CD4-positive, alpha-beta T cell treated with Interleukin-12 subunit alpha and Interleukin-12 subunit beta, for 1 hour (primary cell): ENCODE data around the gene CCT7.

Source experiments
- DNase-seq: peaks from one replicate; pipeline ENCODE4 v3.0.0-alpha.2; 2020

The CCT7 gene

DNA sequence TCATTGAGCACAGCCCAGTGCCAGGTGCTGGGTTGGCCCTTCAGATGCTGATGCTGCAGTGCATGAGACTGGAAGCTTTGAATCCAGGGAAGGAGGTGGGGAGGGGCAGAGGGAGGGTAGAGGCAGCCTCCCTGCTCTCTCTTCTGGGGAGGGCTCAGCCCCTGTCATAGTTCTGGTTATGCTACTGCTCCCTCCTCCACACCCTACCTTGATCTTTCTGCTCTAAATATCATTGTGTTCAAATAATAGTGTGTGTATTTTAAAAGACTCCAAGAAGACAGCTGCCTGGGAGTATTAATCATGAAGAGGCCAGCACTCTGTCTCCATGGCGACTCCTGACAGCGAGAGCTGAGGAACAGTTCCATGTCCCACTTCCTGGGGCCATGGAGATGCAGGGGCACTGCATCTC is 63.0 kb downstream of the CCT7 start:
- DNase-seq: no peak

- no peak for DNase-seq
These were observed 63.5 kb downstream of the CCT7 start for GRCh38 chr2:73297586-73297985.

DNA sequence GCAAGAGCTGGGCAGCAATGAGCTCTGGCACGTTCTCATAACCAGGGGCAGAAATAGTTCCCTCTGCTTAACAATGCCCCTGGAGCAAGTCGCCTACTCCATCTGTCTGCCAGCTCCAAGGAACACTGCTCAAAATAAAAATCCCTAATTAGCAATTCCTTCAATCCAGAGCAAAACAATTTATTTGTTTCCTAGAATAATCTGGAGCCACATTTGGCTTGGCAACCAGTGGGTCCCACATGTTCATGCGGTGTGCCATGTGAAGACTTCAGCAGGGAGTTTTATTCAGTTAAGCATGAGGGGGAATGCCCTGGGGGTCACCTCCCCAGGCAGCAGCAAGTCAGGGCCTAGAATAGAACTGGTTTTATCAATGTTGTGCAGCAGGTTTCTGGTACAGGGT is 66.8 kb downstream of the CCT7 start:
- no peak for DNase-seq

DNA sequence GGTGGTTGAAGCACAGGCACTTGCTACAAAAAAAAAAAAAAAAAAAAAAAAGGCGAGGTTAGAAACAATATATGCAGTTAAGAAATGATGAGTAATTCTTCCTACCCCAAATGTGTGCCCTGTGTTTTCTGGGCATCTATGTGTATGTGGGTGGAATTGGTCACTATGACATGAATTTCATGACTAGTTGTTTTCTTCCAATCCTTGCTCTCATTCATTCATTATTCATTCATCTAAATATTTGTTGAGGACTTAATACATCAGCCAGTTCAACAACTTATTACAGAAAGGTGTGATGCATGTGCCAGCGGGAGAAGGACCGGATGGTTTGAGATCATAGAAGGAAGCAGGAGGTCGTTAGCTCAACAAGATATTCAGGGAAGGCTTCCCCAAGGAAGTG is 67.5 kb downstream of the CCT7 start:
- DNase-seq: no peak
